ENCODE data around the gene RIOX2. TPM values are rescaled to one million over a fixed set of nuclear protein-coding genes. Genes with fewer than 3 reads are reported as not detected.

RIOX2 gene
- polyA plus RNA-seq, 1 donor (not counting 4 experiments of a cell fraction or from before 2014, with no cell fraction given) = 45.2 TPM

GRCh38 chr3:97895216-97895615 is 77.0 kb downstream of the RIOX2 start:
- dilution Hi-C loops (cut with MboI; ENCODE audit: extremely low pct_ligation_motif_present, low sequenced_read_pairs) = no loop called here
- TF ChIP-seq CTCF (optimal IDR thresholded peaks at IDR 0.05 in 1 of 3, IDR thresholded peaks at IDR 0.05 in 1 of 3, conservative IDR thresholded peaks at IDR 0.05 in 1 of 3; ENCODE audit: extremely low read depth in 1 of 3, insufficient read depth in 2 of 3, low read length in 3 of 3) (no peak), EZH2 (IDR thresholded peaks at IDR 0.05; ENCODE audit: low read length) (no peak)
- Histone ChIP-seq H2AFZ (ENCODE audit: control insufficient read depth, low read length) (no peak overlapping the region), H3K9me1 (ENCODE audit: control insufficient read depth, extremely low read depth, insufficient read depth, low read length) (no peaks in the 10 kb centered on the region), H3K36me3 (ENCODE audit: control insufficient read depth in 2 of 2, extremely low read depth in 1 of 2, insufficient read depth in 2 of 2, low read length in 2 of 2) (no peaks in the 10 kb centered on the region), H3K4me2 (ENCODE audit: control insufficient read depth, extremely low read depth, insufficient read depth, low read depth, low read length) (no peak overlapping the region), H3K9me3 (ENCODE audit: control insufficient read depth, low read depth, low read length) (no peaks in the 10 kb centered on the region), H3K79me2 (ENCODE audit: control insufficient read depth, insufficient read depth, low read length) (no peaks in the 10 kb centered on the region), H3K4me3 (ENCODE audit: control insufficient read depth in 2 of 3, extremely low read depth in 1 of 3, insufficient read depth in 2 of 3, low read depth in 1 of 3, low read length in 3 of 3) (no peak overlapping the region), H3K9ac (ENCODE audit: control insufficient read depth, extremely low read depth, insufficient read depth, low read length) (no peak overlapping the region), H3K27ac (ENCODE audit: control insufficient read depth, insufficient read depth, low read length) (no peak overlapping the region), H3K4me1 (ENCODE audit: control insufficient read depth, extremely low read depth, insufficient read depth, low read length) (no peaks in the 10 kb centered on the region), H3K27me3 (ENCODE audit: control insufficient read depth, extremely low read depth, insufficient read depth, low read length) (no peaks in the 10 kb centered on the region), H4K20me1 (ENCODE audit: control insufficient read depth, extremely low read depth, insufficient read depth, low read length) (no peaks in the 10 kb centered on the region)
- DNase-seq (ENCODE audit: low read depth, low spot score) (no peak), FAIRE-seq (no peak)

- no peaks in the 10 kb centered on the region for H3K27me3 ChIP-seq (ENCODE audit: control insufficient read depth, extremely low read depth, insufficient read depth, low read length)
- no peak overlapping the region for H3K4me2 ChIP-seq (ENCODE audit: control insufficient read depth, extremely low read depth, insufficient read depth, low read depth, low read length)
- H3K27ac ChIP-seq (ENCODE audit: control insufficient read depth, insufficient read depth, low read length) = no peak overlapping the region
- no peaks in the 10 kb centered on the region for H3K4me1 ChIP-seq (ENCODE audit: control insufficient read depth, extremely low read depth, insufficient read depth, low read length)
- H3K9ac ChIP-seq (ENCODE audit: control insufficient read depth, extremely low read depth, insufficient read depth, low read length) = no peak overlapping the region
- no peak for DNase-seq (ENCODE audit: low read depth, low spot score)
- TF ChIP-seq CTCF (optimal IDR thresholded peaks at IDR 0.05 in 1 of 3, IDR thresholded peaks at IDR 0.05 in 1 of 3, conservative IDR thresholded peaks at IDR 0.05 in 1 of 3; ENCODE audit: extremely low read depth in 1 of 3, insufficient read depth in 2 of 3, low read length in 3 of 3) (no peak), EZH2 (IDR thresholded peaks at IDR 0.05; ENCODE audit: low read length) (no peak)
- H3K9me3 ChIP-seq (ENCODE audit: control insufficient read depth, low read depth, low read length) = no peaks in the 10 kb centered on the region
- no peak overlapping the region for H2AFZ ChIP-seq (ENCODE audit: control insufficient read depth, low read length)
- FAIRE-seq = no peak
- dilution Hi-C loops (cut with MboI; ENCODE audit: extremely low pct_ligation_motif_present, low sequenced_read_pairs) = no loop called here
- H3K4me3 ChIP-seq (ENCODE audit: control insufficient read depth in 2 of 3, extremely low read depth in 1 of 3, insufficient read depth in 2 of 3, low read depth in 1 of 3, low read length in 3 of 3) = no peak overlapping the region
- no peaks in the 10 kb centered on the region for H3K79me2 ChIP-seq (ENCODE audit: control insufficient read depth, insufficient read depth, low read length)
- no peaks in the 10 kb centered on the region for H3K36me3 ChIP-seq (ENCODE audit: control insufficient read depth in 2 of 2, extremely low read depth in 1 of 2, insufficient read depth in 2 of 2, low read length in 2 of 2)
- no peaks in the 10 kb centered on the region for H4K20me1 ChIP-seq (ENCODE audit: control insufficient read depth, extremely low read depth, insufficient read depth, low read length)
- no peaks in the 10 kb centered on the region for H3K9me1 ChIP-seq (ENCODE audit: control insufficient read depth, extremely low read depth, insufficient read depth, low read length)
Measured at GRCh38 chr3:97892852-97893251, 79.4 kb downstream of the RIOX2 start.

Other genes with a start within 250 kb of the RIOX2 start
- 4.2 to 8.3 TPM (median 7.4 TPM) in 3 replicates for gene ARL6, start 207.7 kb downstream of the RIOX2 start, polyA plus RNA-seq
- 5.4 to 6.9 TPM (median 5.5 TPM) in 3 replicates for gene CRYBG3, start 150.4 kb downstream of the RIOX2 start, polyA plus RNA-seq
- gene GABRR3, start 62.9 kb upstream of the RIOX2 start, polyA plus RNA-seq = not detected in 3 replicates
- gene OR5AC2, start 114.7 kb upstream of the RIOX2 start, polyA plus RNA-seq = not detected in 3 replicates
- not detected in 3 replicates for gene OR5H1, start 158.3 kb upstream of the RIOX2 start, polyA plus RNA-seq
- gene OR5H14, start 175.0 kb upstream of the RIOX2 start, polyA plus RNA-seq = not detected in 3 replicates
- not detected in 3 replicates for gene OR5H15, start 194.3 kb upstream of the RIOX2 start, polyA plus RNA-seq